SK-N-MC (cell line): Measurements from ENCODE around the gene CCDC15.

Experiments used
- EZH2 ChIP-seq: fragments of 200-600 bp; sonication (generic); IDR thresholded peaks from one replicate; pipeline ENCODE4 v1.6.1; 2017; ENCODE audit warnings: antibody characterized with exemption
- POLR2AphosphoS5 ChIP-seq: IDR thresholded peaks from 2 replicates; pipeline ENCODE4 v1.6.1; 2012; ENCODE audit warnings: mild to moderate bottlenecking, low read depth, low read length, borderline replicate concordance

DNA sequence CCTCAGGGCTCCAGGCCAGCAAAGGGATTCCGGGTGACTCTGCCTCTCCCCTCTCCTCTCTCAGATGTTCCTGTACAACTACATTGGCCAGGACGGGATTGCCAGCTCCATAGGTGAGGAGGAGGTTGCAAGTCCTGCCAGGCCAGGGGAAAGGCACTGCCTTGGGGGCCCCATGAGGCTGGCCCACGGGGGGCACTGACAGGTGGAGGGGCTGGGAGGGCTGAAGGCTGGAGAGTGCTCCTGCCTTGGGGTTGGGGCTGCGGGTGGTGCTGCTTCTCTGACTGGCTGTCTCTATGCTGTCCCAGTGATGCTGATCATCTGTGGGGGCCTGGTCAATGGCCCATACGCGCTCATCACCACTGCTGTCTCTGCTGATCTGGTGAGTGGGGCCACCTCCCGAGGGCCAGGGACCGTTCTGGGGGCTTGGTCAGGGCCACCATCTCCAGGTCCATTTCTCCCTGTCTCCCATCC is 130.8 kb downstream of the CCDC15 start:
- TF ChIP-seq EZH2 = no peak
- TF ChIP-seq POLR2AphosphoS5 = no peak
